ENCODE measurements around the gene SHISA9.

SHISA9 gene

DNA sequence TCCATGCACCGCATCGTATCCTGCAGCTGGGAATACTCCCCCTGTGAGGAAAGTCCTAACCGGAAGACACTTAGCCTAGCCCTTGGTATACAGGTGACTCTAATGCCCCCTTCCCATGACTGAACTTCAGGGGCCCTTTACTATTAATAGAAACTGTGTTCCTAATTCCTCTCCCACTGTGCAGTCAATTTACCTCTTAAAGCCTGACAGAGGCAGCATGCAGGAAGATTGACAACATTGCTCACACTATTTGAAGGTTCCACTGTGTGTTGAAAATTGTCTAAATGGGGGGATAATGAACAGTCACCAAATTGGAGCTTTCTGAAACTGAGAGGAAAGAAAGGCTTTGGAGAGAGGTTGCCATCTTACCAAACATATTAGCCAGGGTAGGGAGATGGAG lies 222.6 kb downstream of the SHISA9 start:
- no peak overlapping the region for H3K27ac ChIP-seq (replicated peaks)
- H3K4me3 ChIP-seq (replicated peaks; ENCODE audit: insufficient read depth, low read length): no peak overlapping the region
- TF ChIP-seq GABPA (IDR thresholded peaks at IDR 0.05; ENCODE audit: low read depth) (no peak), POLR2AphosphoS5 (IDR thresholded peaks at IDR 0.05; ENCODE audit: low read depth) (no peak), SPI1 (IDR thresholded peaks at IDR 0.05; ENCODE audit: borderline replicate concordance, low read depth) (no peak)
- TF ChIP-seq, protein P1, sequence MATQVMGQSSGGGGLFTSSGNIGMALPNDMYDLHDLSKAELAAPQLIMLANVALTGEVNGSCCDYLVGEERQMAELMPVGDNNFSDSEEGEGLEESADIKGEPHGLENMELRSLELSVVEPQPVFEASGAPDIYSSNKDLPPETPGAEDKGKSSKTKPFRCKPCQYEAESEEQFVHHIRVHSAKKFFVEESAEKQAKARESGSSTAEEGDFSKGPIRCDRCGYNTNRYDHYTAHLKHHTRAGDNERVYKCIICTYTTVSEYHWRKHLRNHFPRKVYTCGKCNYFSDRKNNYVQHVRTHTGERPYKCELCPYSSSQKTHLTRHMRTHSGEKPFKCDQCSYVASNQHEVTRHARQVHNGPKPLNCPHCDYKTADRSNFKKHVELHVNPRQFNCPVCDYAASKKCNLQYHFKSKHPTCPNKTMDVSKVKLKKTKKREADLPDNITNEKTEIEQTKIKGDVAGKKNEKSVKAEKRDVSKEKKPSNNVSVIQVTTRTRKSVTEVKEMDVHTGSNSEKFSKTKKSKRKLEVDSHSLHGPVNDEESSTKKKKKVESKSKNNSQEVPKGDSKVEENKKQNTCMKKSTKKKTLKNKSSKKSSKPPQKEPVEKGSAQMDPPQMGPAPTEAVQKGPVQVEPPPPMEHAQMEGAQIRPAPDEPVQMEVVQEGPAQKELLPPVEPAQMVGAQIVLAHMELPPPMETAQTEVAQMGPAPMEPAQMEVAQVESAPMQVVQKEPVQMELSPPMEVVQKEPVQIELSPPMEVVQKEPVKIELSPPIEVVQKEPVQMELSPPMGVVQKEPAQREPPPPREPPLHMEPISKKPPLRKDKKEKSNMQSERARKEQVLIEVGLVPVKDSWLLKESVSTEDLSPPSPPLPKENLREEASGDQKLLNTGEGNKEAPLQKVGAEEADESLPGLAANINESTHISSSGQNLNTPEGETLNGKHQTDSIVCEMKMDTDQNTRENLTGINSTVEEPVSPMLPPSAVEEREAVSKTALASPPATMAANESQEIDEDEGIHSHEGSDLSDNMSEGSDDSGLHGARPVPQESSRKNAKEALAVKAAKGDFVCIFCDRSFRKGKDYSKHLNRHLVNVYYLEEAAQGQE (IDR thresholded peaks at IDR 0.05; ENCODE audit: insufficient replicate concordance, low read depth): no peak
- TF ChIP-seq, protein P2, sequence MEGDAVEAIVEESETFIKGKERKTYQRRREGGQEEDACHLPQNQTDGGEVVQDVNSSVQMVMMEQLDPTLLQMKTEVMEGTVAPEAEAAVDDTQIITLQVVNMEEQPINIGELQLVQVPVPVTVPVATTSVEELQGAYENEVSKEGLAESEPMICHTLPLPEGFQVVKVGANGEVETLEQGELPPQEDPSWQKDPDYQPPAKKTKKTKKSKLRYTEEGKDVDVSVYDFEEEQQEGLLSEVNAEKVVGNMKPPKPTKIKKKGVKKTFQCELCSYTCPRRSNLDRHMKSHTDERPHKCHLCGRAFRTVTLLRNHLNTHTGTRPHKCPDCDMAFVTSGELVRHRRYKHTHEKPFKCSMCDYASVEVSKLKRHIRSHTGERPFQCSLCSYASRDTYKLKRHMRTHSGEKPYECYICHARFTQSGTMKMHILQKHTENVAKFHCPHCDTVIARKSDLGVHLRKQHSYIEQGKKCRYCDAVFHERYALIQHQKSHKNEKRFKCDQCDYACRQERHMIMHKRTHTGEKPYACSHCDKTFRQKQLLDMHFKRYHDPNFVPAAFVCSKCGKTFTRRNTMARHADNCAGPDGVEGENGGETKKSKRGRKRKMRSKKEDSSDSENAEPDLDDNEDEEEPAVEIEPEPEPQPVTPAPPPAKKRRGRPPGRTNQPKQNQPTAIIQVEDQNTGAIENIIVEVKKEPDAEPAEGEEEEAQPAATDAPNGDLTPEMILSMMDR (IDR thresholded peaks at IDR 0.05; ENCODE audit: insufficient read depth, low read length): no peak
- no peaks in the 10 kb centered on the region for H3K27me3 ChIP-seq (ENCODE audit: insufficient read depth, poor library complexity, severe bottlenecking)
- no peak for DNase-seq (ENCODE audit: low read depth in 1 of 2, low spot score in 1 of 2)

DNA sequence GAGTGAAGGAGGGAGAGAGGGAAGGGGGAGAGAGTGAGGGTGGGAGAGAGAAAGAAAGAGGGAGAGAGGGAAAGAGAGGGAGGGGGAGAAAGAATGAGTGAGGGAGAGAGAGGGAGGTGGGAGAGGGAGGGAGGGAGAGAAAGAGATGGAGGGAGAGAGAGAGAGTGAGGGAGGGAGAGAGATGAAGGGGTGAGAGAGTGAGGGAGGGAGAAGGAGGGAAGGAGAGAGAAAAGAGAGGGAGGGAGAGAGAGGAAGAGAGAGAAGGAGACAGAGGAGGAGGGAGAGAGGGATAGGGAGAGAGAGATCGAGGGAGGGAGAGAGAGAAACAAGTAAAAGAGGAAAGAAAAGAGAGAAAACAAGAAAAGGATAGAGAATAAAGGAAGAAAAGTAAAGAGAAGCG lies 225.7 kb downstream of the SHISA9 start:
- no peak overlapping the region for H3K4me3 ChIP-seq (replicated peaks; ENCODE audit: insufficient read depth, low read length)
- DNase-seq (ENCODE audit: low read depth in 1 of 2, low spot score in 1 of 2): no peak

DNA sequence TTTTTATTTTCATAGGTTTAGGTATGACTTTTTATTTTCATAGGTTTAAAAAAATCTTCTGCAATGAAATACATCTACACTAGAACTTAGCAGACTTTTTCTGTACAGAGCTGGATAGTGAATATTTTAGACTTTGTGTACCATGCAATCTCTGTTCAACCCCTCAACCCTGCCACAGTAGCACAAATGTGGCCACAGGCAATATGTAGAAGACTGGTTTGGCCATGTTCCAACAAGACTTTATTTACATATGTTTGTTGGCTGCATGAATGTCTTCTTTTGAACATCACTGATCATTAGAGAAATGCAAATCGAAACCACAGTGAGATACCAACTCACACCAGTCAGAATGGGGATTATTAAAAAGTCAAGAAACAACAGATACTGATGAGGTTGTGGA lies 229.2 kb downstream of the SHISA9 start:
- no peak overlapping the region for H3K27ac ChIP-seq (replicated peaks)
- no peak for DNase-seq (ENCODE audit: low read depth in 1 of 2, low spot score in 1 of 2)
- H3K27me3 ChIP-seq (ENCODE audit: insufficient read depth, poor library complexity, severe bottlenecking): no peaks in the 10 kb centered on the region
- no peak overlapping the region for H3K4me3 ChIP-seq (replicated peaks; ENCODE audit: insufficient read depth, low read length)
- TF ChIP-seq, protein P1 (IDR thresholded peaks at IDR 0.05; ENCODE audit: insufficient replicate concordance, low read depth): no peak
- TF ChIP-seq GABPA (IDR thresholded peaks at IDR 0.05; ENCODE audit: low read depth) (no peak), POLR2AphosphoS5 (IDR thresholded peaks at IDR 0.05; ENCODE audit: low read depth) (no peak), SPI1 (IDR thresholded peaks at IDR 0.05; ENCODE audit: borderline replicate concordance, low read depth) (no peak)
- TF ChIP-seq, protein P2 (IDR thresholded peaks at IDR 0.05; ENCODE audit: insufficient read depth, low read length): no peak

More for the DNA sequence above, 225.7 kb downstream of the SHISA9 start:
- TF ChIP-seq, protein P1 (IDR thresholded peaks at IDR 0.05; ENCODE audit: insufficient replicate concordance, low read depth): no peak
- TF ChIP-seq, protein P2 (IDR thresholded peaks at IDR 0.05; ENCODE audit: insufficient read depth, low read length): no peak
- TF ChIP-seq POLR2AphosphoS5 (IDR thresholded peaks at IDR 0.05; ENCODE audit: low read depth) (no peak), SPI1 (IDR thresholded peaks at IDR 0.05; ENCODE audit: borderline replicate concordance, low read depth) (no peak), GABPA (IDR thresholded peaks at IDR 0.05; ENCODE audit: low read depth) (no peak)
- H3K27ac ChIP-seq (replicated peaks): no peak overlapping the region
- no peaks in the 10 kb centered on the region for H3K27me3 ChIP-seq (ENCODE audit: insufficient read depth, poor library complexity, severe bottlenecking)

Measured in HL-60 (cell line).